T-cell (primary cell): ENCODE data around the gene FNDC4. TPM values are rescaled to one million over a fixed set of nuclear protein-coding genes. Genes with fewer than 3 reads are reported as not detected.
A peak's percentile ranks its signal among the peaks of the same experiment; 100 is the strongest.

Experiments used
- ATAC-seq, 4 experiments: fragments of 200-7000 bp in 3 of 4; fragments of 150-1000 bp in 1 of 4; cut with Tn5 transposase; replicated peaks in 1 of 4; 1 replicate in 3 of 4; 2 replicates in 1 of 4; pipeline ENCODE4 v1.10.0; 2021; ENCODE audit warnings: moderate library complexity in 3 of 4, mild to moderate bottlenecking in 2 of 4, moderate number of reproducible peaks in 1 of 4
- CTCF ChIA-PET, 2 donors: fragments of 300-600 bp; sonication (Branson Sonifier 250); formaldehyde crosslinking; loops; one replicate each; lab custom pipeline; 2022; ENCODE audit warnings: antibody characterized with exemption in 2 of 2; lab: Charles Lee
- POLR2A ChIA-PET, 2 donors: fragments of 300-600 bp; sonication (Branson Sonifier 250); formaldehyde crosslinking; loops; one replicate each; lab custom pipeline; 2022; ENCODE audit warnings: antibody characterized with exemption in 2 of 2; lab: Charles Lee
- DNase-seq, 35 experiments: peaks; one replicate each; pipeline versions ENCODE4 v3.0.0 to v3.0.0-alpha.2; 2013 to 2023
- H3K27ac ChIP-seq: one replicate; pipeline ENCODE4 v1.5.1; 2013; ENCODE audit warnings: low read length
- H3K27me3 ChIP-seq, 2 experiments: replicated peaks in 1 of 2; 1 replicate in 1 of 2; 2 replicates in 1 of 2; pipeline versions ENCODE4 v1.6.1 to v1.7.0; 2013; ENCODE audit warnings: low read length in 1 of 2, mixed read lengths in 1 of 2; ENCODE audit not compliant: control insufficient read depth in 2 of 2, insufficient read depth in 2 of 2; ENCODE audit errors: extremely low read depth in 1 of 2
- H3K36me3 ChIP-seq, 2 donors: 1 replicate in 1 of 2; 2 replicates in 1 of 2; pipeline versions ENCODE4 v1.6.1 to v1.7.0; 2013; ENCODE audit warnings: low read length in 1 of 2; ENCODE audit not compliant: control insufficient read depth in 2 of 2, insufficient read depth in 1 of 2; ENCODE audit errors: extremely low read depth in 1 of 2
- H3K4me1 ChIP-seq, 2 experiments: 1 replicate in 1 of 2; 2 replicates in 1 of 2; pipeline versions ENCODE4 v1.6.1 to v1.7.0; 2013; ENCODE audit warnings: low read length in 2 of 2, mixed read lengths in 1 of 2; ENCODE audit not compliant: insufficient read depth in 2 of 2, control insufficient read depth in 1 of 2; ENCODE audit errors: extremely low read depth in 1 of 2
- H3K4me3 ChIP-seq, 2 donors: 1 replicate in 1 of 2; 2 replicates in 1 of 2; pipeline versions ENCODE4 v1.5.1 to v1.7.0; 2013; ENCODE audit warnings: mild to moderate bottlenecking in 2 of 2, low read length in 1 of 2, moderate library complexity in 1 of 2; ENCODE audit not compliant: control insufficient read depth in 1 of 2; ENCODE audit errors: extremely low read depth in 1 of 2
- H3K9me3 ChIP-seq: 2 replicates; pipeline ENCODE4 v1.7.0; 2013
- H3K27ac Mint-ChIP-seq, 2 donors: one replicate each; pipeline ENCODE4 v1.8.0; 2020 to 2021; ENCODE audit warnings: mild to moderate bottlenecking in 2 of 2, mixed read lengths in 2 of 2
- H3K27me3 Mint-ChIP-seq, 2 donors: one replicate each; pipeline ENCODE4 v1.8.0; 2021 to 2022; ENCODE audit warnings: mixed read lengths in 2 of 2
- H3K36me3 Mint-ChIP-seq: one replicate; pipeline ENCODE4 v1.8.0; 2021; ENCODE audit warnings: mixed read lengths
- H3K4me1 Mint-ChIP-seq, 3 donors: one replicate each; pipeline ENCODE4 v1.8.0; 2020 to 2022; ENCODE audit warnings: mixed read lengths in 3 of 3, mild to moderate bottlenecking in 1 of 3
- H3K4me3 Mint-ChIP-seq, 3 donors: one replicate each; pipeline ENCODE4 v1.8.0; 2020 to 2022; ENCODE audit warnings: mild to moderate bottlenecking in 3 of 3, mixed read lengths in 3 of 3, moderate library complexity in 3 of 3
- H3K9me3 Mint-ChIP-seq, 3 donors: one replicate each; pipeline ENCODE4 v1.8.0; 2020 to 2022; ENCODE audit warnings: mixed read lengths in 3 of 3
- WGBS: methylation state at CpG from one replicate; pipeline ENCODE4 v1.1.5; 2013; ENCODE audit warnings: missing lambda C conversion rate; ENCODE audit not compliant: insufficient coverage; 5-methylcytosine and 5-hydroxymethylcytosine counted together
- total RNA-seq, 35 experiments: library from RNA in 6 of 35; stranded (reverse) in 6 of 35; fragments of 120-200 nt in 1 of 35; gene quantifications; one replicate each; pipeline versions ENCODE4 v1.2.1 to v1.2.4 and lab custom pipeline; 2013 to 2026

FNDC4 gene
- total RNA-seq, 5 donors from 2014 or later (not counting 1 experiment from before 2014, with no cell fraction given), result 0.13 to 0.98 (median 0.50) TPM

- Mint-ChIP-seq H3K4me1 (peaks cover 9 to 21% (median 20%) of the 10 kb centered on the region in 3 donors), H3K4me3 (peak within 1 kb of the TSS; percentile 70 to 83 (median 77)), H3K9me3 (no peaks in the 10 kb centered on the region), H3K36me3 (peaks cover 9% of the 10 kb centered on the region), H3K27ac (peak within 1 kb of the TSS; percentile 82 to 90), H3K27me3 (peaks cover 7 to 17% of the 10 kb centered on the region in 2 donors)
- DNase-seq, result peak; percentile 96 to 100 (median 100)
- H3K9me3 ChIP-seq, result no peaks in the 10 kb centered on the region
- H3K27ac ChIP-seq, result peak within 1 kb of the TSS; percentile 81
- H3K27me3 ChIP-seq, result peaks cover 0 to 15% of the 10 kb centered on the region in 2 experiments
- peaks cover 9 to 23% of the 10 kb centered on the region in 2 experiments for H3K4me1 ChIP-seq
- peak within 1 kb of the TSS; percentile 48 to 55 for H3K4me3 ChIP-seq
- WGBS, result 0% methylated on average over 33 of the region's 43 CpGs
- peaks cover 0 to 6% of the 10 kb centered on the region in 2 donors for H3K36me3 ChIP-seq
- peak; percentile 91 to 96 (median 94) for ATAC-seq
- POLR2A ChIA-PET, result interaction anchor here in 1 of 2 donors (0.6 kb wide), 1 partner anchor 62 kb away, joined by 3 read pairs; no protein-coding TSS in a partner anchor
- CTCF ChIA-PET, result no interaction called here
Observed at GRCh38 chr2:27489498-27490397, 5.3 kb downstream of the FNDC4 start, which contains the start of gene IFT172. TSS of gene IFT172 (minus strand) at chr2:27489743. CDS start at chr2:27489653, 90 bp downstream.

- DNase-seq (peak in 8 of 35 experiments; percentile 5 to 38 (median 14)), ATAC-seq (no peak)
- 14% methylated on average over 2 of the region's 11 CpGs for WGBS
- H3K4me3 ChIP-seq, result peak overlapping the region; percentile 48 to 55
- H3K4me3 Mint-ChIP-seq, result peak overlapping the region; percentile 70 to 83 (median 77)
- H3K4me1 Mint-ChIP-seq, result peaks cover 9 to 19% (median 18%) of the 10 kb centered on the region in 3 donors
- H3K36me3 Mint-ChIP-seq, result peaks cover 10% of the 10 kb centered on the region
- peak overlapping the region; percentile 82 to 90 for H3K27ac Mint-ChIP-seq
- peaks cover 9 to 17% of the 10 kb centered on the region in 2 experiments for H3K4me1 ChIP-seq
- H3K9me3 Mint-ChIP-seq, result no peaks in the 10 kb centered on the region
- peaks cover 0 to 9% of the 10 kb centered on the region in 2 experiments for H3K27me3 ChIP-seq
- peak overlapping the region; percentile 81 for H3K27ac ChIP-seq
- H3K27me3 Mint-ChIP-seq, result peaks cover 4 to 12% of the 10 kb centered on the region in 2 donors
- peaks cover 0 to 6% of the 10 kb centered on the region in 2 donors for H3K36me3 ChIP-seq
- ChIA-PET POLR2A (no interaction called here), CTCF (no interaction called here)
- H3K9me3 ChIP-seq, result no peaks in the 10 kb centered on the region
Observed at GRCh38 chr2:27489118-27489497, 5.9 kb downstream of the FNDC4 start.

GRCh38 chr2:27485496-27485895 lies 9.5 kb downstream of the FNDC4 start:
- Mint-ChIP-seq H3K9me3 (no peaks in the 10 kb centered on the region), H3K27ac (no peak overlapping the region), H3K36me3 (peaks cover 23% of the 10 kb centered on the region), H3K27me3 (no peaks in the 10 kb centered on the region), H3K4me1 (peaks cover 9 to 18% (median 17%) of the 10 kb centered on the region in 3 donors), H3K4me3 (no peak overlapping the region)
- CTCF ChIA-PET, result interaction anchor here in 1 of 2 donors (0.6 kb wide), 1 partner anchor 193 kb away, joined by 3 read pairs; no protein-coding TSS in a partner anchor
- no peak overlapping the region for H3K4me3 ChIP-seq
- peaks cover 9 to 16% of the 10 kb centered on the region in 2 experiments for H3K4me1 ChIP-seq
- DNase-seq, result no peak
- no peaks in the 10 kb centered on the region for H3K9me3 ChIP-seq
- WGBS, result 50% methylated on average over 1 of the region's 3 CpGs
- no peak for ATAC-seq
- POLR2A ChIA-PET, result no interaction called here
- H3K27me3 ChIP-seq, result no peaks in the 10 kb centered on the region
- H3K27ac ChIP-seq, result no peak overlapping the region
- H3K36me3 ChIP-seq, result peaks cover 0 to 18% of the 10 kb centered on the region in 2 donors

- DNase-seq, result no peak
- H3K4me3 Mint-ChIP-seq, result no peak overlapping the region
- Histone ChIP-seq H3K4me1 (no peaks in the 10 kb centered on the region), H3K27me3 (no peaks in the 10 kb centered on the region), H3K9me3 (no peaks in the 10 kb centered on the region), H3K27ac (no peak overlapping the region), H3K36me3 (peaks cover 0 to 11% of the 10 kb centered on the region in 2 donors), H3K4me3 (no peak overlapping the region)
- POLR2A ChIA-PET, result interaction anchor here in 1 of 2 donors (0.6 kb wide), 1 partner anchor 8 kb away, joined by 3 read pairs; no protein-coding TSS in a partner anchor
- H3K27me3 Mint-ChIP-seq, result no peaks in the 10 kb centered on the region
- no peak overlapping the region for H3K27ac Mint-ChIP-seq
- no peaks in the 10 kb centered on the region for H3K4me1 Mint-ChIP-seq
- peaks cover 25% of the 10 kb centered on the region for H3K36me3 Mint-ChIP-seq
- 92% methylated on average over 1 of the region's 5 CpGs for WGBS
- CTCF ChIA-PET, result no interaction called here
- H3K9me3 Mint-ChIP-seq, result no peaks in the 10 kb centered on the region
- no peak for ATAC-seq
Observed at GRCh38 chr2:27471961-27472360, 23.0 kb downstream of the FNDC4 start.

- no peaks in the 10 kb centered on the region for H3K9me3 ChIP-seq
- no peak overlapping the region for H3K4me3 ChIP-seq
- ChIA-PET POLR2A (no interaction called here), CTCF (no interaction called here)
- H3K27ac ChIP-seq, result no peak overlapping the region
- ATAC-seq (no peak), DNase-seq (no peak)
- H3K9me3 Mint-ChIP-seq, result no peaks in the 10 kb centered on the region
- no peak overlapping the region for H3K4me3 Mint-ChIP-seq
- H3K4me1 Mint-ChIP-seq, result no peaks in the 10 kb centered on the region
- H3K27me3 Mint-ChIP-seq, result no peaks in the 10 kb centered on the region
- 100% methylated on average over 3 of the region's 7 CpGs for WGBS
- H3K36me3 Mint-ChIP-seq, result peaks cover 17% of the 10 kb centered on the region
- peaks cover 6 to 10% of the 10 kb centered on the region in 2 donors for H3K36me3 ChIP-seq
- H3K4me1 ChIP-seq, result no peaks in the 10 kb centered on the region
- H3K27ac Mint-ChIP-seq, result no peak overlapping the region
- no peaks in the 10 kb centered on the region for H3K27me3 ChIP-seq
Observed at GRCh38 chr2:27464443-27464842, 30.6 kb downstream of the FNDC4 start.

GRCh38 chr2:27461118-27461517 lies 33.9 kb downstream of the FNDC4 start:
- no peak overlapping the region for H3K4me3 ChIP-seq
- Mint-ChIP-seq H3K27ac (no peak overlapping the region), H3K27me3 (no peaks in the 10 kb centered on the region), H3K4me3 (no peak overlapping the region), H3K4me1 (no peaks in the 10 kb centered on the region), H3K9me3 (no peaks in the 10 kb centered on the region), H3K36me3 (peaks cover 24% of the 10 kb centered on the region)
- POLR2A ChIA-PET, result no interaction called here
- CTCF ChIA-PET, result no interaction called here
- peaks cover 10 to 17% of the 10 kb centered on the region in 2 donors for H3K36me3 ChIP-seq
- no peak for DNase-seq
- H3K4me1 ChIP-seq, result no peaks in the 10 kb centered on the region
- 81% methylated on average over 6 of the region's 8 CpGs for WGBS
- no peak for ATAC-seq
- H3K9me3 ChIP-seq, result no peaks in the 10 kb centered on the region
- no peaks in the 10 kb centered on the region for H3K27me3 ChIP-seq
- no peak overlapping the region for H3K27ac ChIP-seq
